Measurements from ENCODE around the gene POFUT1.

- TF ChIP-seq CTCF (conservative IDR thresholded peaks at IDR 0.05): no peak
- TF ChIP-seq ZFX (IDR thresholded peaks at IDR 0.05): no peak
Measured at GRCh38 chr20:32168184-32168910, 39.3 kb upstream of the POFUT1 start.
